A549 (cell line): ENCODE measurements around the gene TBX21.

Experiments used
- CHD4 ChIP-seq: fragments of 200-600 bp; sonication (generic); IDR thresholded peaks from 2 replicates; pipeline ENCODE4 v1.6.1; 2016; ENCODE audit warnings: antibody characterized with exemption, mild to moderate bottlenecking, borderline replicate concordance
- EP300 ChIP-seq, 2 experiments: fragments of >200 bp; sonication (Bioruptor Twin); formaldehyde crosslinking; IDR thresholded peaks; 2 replicates in 1 of 2; 3 replicates in 1 of 2; pipeline ENCODE4 v1.6.1; 2016 to 2017
- JUN ChIP-seq, 2 experiments: fragments of >200 bp; sonication (Bioruptor Twin); formaldehyde crosslinking; IDR thresholded peaks; 2 replicates in 1 of 2; 3 replicates in 1 of 2; pipeline ENCODE4 v1.6.1; 2016 to 2017
- MYC ChIP-seq: IDR thresholded peaks from 2 replicates; pipeline ENCODE4 v1.6.1; 2012; ENCODE audit warnings: mild to moderate bottlenecking, inconsistent platforms, low read length, improper control_type of control experiment, borderline replicate concordance
- NPAS2 ChIP-seq: fragments of 250-450 bp; sonication (Bioruptor Pico); IDR thresholded peaks from 2 replicates; pipeline ENCODE4 v1.8.0; 2022; ENCODE audit warnings: mild to moderate bottlenecking, moderate library complexity, borderline replicate concordance
- POLR2A ChIP-seq: IDR thresholded peaks from 2 replicates; pipeline ENCODE4 v1.6.1; 2012; ENCODE audit warnings: mild to moderate bottlenecking, low read length

GRCh38 chr17:47685556-47686275 lies 47.3 kb upstream of the TBX21 start:
- TF ChIP-seq EP300 (IDR thresholded peaks at IDR 0.05) (no peak), NPAS2 (CRISPR knock-in tag) (no peak), JUN (IDR thresholded peaks at IDR 0.05) (no peak), CHD4 (no peak), MYC (no peak), POLR2A (no peak)
